ENCODE measurements around the gene PCDH8.
"Not testable (repeated sequence)": the region's sequence is repeated elsewhere in the genome, so short reads cannot be mapped to it uniquely, and the experiment has no call there.

PCDH8 gene

DNA sequence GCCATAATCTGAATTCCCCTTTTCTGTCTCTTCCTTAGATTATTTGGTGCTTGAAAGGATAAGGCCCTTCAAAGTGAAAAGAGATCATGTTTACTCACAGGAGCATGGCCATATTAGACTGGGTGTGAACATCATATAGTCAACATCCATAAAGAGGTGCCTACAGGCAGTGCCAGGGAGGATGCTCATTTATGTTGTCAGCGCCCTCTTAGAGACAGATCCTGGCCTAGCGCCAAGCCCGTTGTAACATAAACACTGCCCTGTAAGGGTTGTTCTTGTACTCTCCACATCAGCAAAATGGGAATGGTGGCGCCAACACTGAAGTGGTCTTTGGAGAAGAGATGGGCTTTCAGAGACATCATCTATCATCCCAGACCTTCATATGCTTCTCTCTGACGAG lies 16.1 kb downstream of the PCDH8 start:
- in situ Hi-C loops (cut with MboI; ENCODE audit: low pct_unique_long_range_greater_than_20kb, low sequenced_read_pairs), result no loop called here
- DNase-seq, result no peak

GRCh38 chr13:52830946-52831345 lies 17.5 kb downstream of the PCDH8 start:
- in situ Hi-C loops (cut with MboI; ENCODE audit: low pct_unique_long_range_greater_than_20kb, low sequenced_read_pairs), result no loop called here
- DNase-seq, result no peak

GRCh38 chr13:52827839-52828238 lies 20.6 kb downstream of the PCDH8 start:
- in situ Hi-C loops (cut with MboI; ENCODE audit: low pct_unique_long_range_greater_than_20kb, low sequenced_read_pairs), result no loop called here
- no peak for DNase-seq

- DNase-seq; in situ Hi-C loops (cut with MboI; ENCODE audit: low pct_unique_long_range_greater_than_20kb, low sequenced_read_pairs): not testable (repeated sequence)
Measured at GRCh38 chr13:52817886-52818285, 30.6 kb downstream of the PCDH8 start.

- in situ Hi-C loops (cut with MboI; ENCODE audit: low pct_unique_long_range_greater_than_20kb, low sequenced_read_pairs), result no loop called here
- DNase-seq, result no peak
Measured at GRCh38 chr13:52815330-52815729, 33.1 kb downstream of the PCDH8 start.

DNA sequence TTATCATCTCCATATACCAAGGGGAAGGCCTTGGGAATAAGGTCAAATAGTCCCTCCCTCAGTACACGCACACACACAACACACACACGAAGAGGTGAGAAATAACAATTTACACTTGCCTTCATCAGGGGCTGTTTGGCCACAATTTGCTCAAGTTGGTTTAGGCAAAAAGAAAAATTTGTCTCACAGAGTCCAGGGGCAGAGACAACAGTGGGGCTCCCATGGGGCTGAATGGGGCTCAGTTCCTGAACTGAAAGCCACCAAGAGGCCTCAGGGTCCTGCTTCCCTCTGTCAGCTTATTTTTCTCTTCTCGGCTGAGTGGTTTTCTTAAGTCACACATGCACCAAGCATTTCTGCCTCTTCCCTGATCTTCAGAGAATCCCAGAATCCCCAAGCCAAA lies 35.5 kb downstream of the PCDH8 start:
- in situ Hi-C loops (cut with MboI; ENCODE audit: low pct_unique_long_range_greater_than_20kb, low sequenced_read_pairs), result no loop called here
- DNase-seq, result no peak

GRCh38 chr13:52811841-52812240 lies 36.6 kb downstream of the PCDH8 start:
- in situ Hi-C loops (cut with MboI; ENCODE audit: low pct_unique_long_range_greater_than_20kb, low sequenced_read_pairs), result no loop called here
- DNase-seq, result no peak

DNA sequence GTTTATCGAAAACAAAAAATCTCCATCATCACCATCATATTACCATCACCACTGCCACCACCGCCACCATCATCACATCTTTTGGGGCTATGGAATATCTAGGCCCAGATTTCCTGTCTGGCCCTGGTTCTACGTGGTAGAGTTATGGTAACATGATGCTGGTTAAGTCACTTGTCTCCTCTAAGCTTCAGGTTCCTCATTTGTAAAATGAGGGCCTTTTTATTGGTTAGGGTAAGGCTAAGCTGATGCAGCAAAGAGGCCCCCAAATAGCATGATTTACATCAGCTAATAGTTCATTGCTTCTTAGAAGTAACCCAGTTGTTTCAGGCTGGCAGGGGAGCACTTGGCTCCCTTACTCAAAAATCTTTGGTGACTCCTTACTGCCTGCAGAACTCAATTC lies 37.9 kb downstream of the PCDH8 start:
- no peak for DNase-seq
- in situ Hi-C loops (cut with MboI; ENCODE audit: low pct_unique_long_range_greater_than_20kb, low sequenced_read_pairs), result no loop called here

DNA sequence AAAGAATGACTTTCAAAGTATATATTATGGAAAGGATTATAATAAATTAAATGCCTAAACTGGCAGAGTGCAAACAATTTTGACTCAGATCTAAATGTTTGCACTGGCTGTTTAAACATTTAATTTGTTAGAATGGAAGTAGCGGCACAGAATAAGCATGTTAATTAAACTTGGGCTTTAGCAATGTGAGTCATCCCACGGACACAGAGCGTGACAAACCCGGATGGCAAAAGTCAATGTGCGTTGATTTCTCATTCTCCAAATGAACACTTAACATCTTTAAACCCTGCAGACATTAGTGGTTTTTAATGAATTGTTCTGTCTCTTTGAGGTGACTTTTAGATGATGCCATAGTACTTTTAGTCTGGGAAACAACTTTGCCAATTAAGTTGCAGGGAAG lies 38.4 kb downstream of the PCDH8 start:
- in situ Hi-C loops (cut with MboI; ENCODE audit: low pct_unique_long_range_greater_than_20kb, low sequenced_read_pairs), result no loop called here
- no peak for DNase-seq

- in situ Hi-C loops (cut with MboI; ENCODE audit: low pct_unique_long_range_greater_than_20kb, low sequenced_read_pairs), result no loop called here
- peak; percentile 97 for DNase-seq
Measured at GRCh38 chr13:52809310-52809769, 39.1 kb downstream of the PCDH8 start.

GRCh38 chr13:52808842-52809219 lies 39.6 kb downstream of the PCDH8 start:
- in situ Hi-C loops (cut with MboI; ENCODE audit: low pct_unique_long_range_greater_than_20kb, low sequenced_read_pairs), result no loop called here
- no peak for DNase-seq

DNA sequence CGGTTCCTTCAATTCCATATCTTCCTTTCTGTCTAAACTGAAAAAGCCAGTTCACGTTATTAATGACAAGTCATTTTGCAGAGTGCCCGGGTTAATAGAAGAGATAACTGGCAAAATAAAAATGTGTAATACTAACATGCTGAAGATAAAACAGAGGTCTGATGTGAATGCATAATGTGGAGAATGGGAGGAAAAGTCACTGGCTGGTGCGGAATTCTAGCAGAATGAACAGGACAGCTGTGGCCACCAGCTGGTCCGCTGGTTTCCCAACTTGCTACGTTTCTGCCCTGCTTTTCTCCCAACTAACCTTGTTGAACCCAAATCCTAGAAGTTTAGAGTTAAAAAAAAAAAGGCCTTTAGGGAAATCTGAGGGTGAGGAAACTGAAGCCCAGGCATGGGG lies 42.4 kb downstream of the PCDH8 start:
- no peak for DNase-seq
- in situ Hi-C loops (cut with MboI; ENCODE audit: low pct_unique_long_range_greater_than_20kb, low sequenced_read_pairs), result no loop called here

DNA sequence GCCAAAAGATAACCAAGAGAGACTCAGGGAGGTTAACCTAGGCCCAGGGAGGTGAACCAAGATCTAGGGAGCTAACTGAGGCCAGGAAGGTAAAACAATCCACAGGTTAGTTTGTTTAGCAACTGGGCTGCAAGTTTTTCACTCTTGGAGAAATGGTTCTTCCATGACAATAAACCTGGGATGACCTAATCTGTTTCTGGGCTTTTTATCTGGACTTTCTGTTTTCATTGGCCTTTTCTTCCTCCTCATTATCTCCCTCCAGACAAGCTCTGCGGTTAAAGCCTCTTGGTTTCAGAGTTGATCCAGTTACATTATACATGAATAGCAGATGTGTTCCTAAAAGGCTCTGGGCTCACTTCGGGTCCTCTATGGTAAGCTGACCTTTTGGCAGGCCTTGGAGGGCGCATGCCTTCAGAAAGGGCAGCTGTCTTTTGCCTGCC lies 44.2 kb downstream of the PCDH8 start:
- DNase-seq, result no peak
- in situ Hi-C loops (cut with MboI; ENCODE audit: low pct_unique_long_range_greater_than_20kb, low sequenced_read_pairs), result no loop called here

DNA sequence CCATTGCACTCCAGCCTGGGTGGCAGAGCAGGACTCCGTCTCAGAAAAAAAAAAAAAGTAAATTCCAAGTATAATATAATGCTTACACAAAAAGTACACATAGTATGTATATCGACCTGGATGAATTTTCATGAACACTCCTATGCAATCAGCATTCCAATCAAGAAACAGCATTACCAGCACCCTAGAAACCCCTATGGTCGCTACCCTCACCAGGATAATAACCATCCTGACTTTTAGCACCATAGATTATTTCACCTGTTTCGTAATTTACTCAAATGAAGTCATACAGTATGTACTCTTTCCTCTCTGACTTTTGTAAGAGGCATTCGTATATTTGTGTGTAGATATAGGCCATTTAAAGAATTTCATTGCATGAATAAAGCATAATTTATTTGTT lies 47.6 kb downstream of the PCDH8 start:
- no peak for DNase-seq
- in situ Hi-C loops (cut with MboI; ENCODE audit: low pct_unique_long_range_greater_than_20kb, low sequenced_read_pairs), result no loop called here

GRCh38 chr13:52798770-52799430 lies 49.5 kb downstream of the PCDH8 start:
- in situ Hi-C loops (cut with MboI; ENCODE audit: low pct_unique_long_range_greater_than_20kb, low sequenced_read_pairs), result no loop called here
- DNase-seq, result no peak

DNA sequence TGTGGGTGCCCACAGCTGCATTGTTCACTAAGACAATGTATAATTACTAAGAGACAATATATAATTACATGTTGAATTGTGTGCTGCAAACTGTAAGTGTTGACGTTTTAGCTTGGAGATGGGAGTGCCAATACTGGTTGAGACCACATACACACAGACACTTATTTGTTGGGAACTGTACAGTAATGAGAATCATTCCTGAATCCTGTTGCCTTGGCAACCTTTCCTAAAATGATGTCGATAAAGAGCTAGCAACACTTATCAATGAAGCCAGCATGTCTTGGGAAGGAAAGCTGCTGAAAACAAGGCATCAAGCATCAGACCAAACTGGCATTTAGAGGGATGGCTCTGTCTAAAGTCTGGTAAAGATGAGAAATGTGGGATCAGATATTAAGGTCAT lies 51.3 kb downstream of the PCDH8 start:
- in situ Hi-C loops (cut with MboI; ENCODE audit: low pct_unique_long_range_greater_than_20kb, low sequenced_read_pairs), result no loop called here
- DNase-seq, result no peak

DNA sequence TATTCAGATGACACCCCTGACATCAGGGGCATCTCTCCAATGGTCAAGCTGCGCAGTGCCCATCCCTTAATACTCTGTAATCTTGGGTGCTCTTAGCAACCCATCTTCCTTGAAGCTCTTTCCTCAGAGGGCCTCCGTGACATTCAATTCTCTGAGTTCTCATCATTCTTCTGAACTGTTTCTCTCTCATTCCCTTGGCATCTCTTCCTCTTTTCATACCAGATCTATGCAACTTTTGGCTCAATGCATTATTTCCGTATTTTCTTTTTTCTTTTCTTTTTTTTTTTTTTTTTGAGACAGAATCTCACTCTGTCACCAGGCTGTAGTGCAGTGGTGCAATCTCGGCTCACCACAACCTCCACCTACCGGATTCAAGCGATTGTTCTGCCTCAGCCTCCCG lies 53.9 kb downstream of the PCDH8 start:
- in situ Hi-C loops (cut with MboI; ENCODE audit: low pct_unique_long_range_greater_than_20kb, low sequenced_read_pairs), result no loop called here

GRCh38 chr13:52793515-52794061 lies 54.9 kb downstream of the PCDH8 start:
- in situ Hi-C loops (cut with MboI; ENCODE audit: low pct_unique_long_range_greater_than_20kb, low sequenced_read_pairs), result no loop called here
- DNase-seq, result no peak

More for the DNA sequence above, 53.9 kb downstream of the PCDH8 start:
- DNase-seq, result no peak

All from KBM-7 (cell line).